ENCODE results near the gene IRF6.

Gene IRF6

DNA sequence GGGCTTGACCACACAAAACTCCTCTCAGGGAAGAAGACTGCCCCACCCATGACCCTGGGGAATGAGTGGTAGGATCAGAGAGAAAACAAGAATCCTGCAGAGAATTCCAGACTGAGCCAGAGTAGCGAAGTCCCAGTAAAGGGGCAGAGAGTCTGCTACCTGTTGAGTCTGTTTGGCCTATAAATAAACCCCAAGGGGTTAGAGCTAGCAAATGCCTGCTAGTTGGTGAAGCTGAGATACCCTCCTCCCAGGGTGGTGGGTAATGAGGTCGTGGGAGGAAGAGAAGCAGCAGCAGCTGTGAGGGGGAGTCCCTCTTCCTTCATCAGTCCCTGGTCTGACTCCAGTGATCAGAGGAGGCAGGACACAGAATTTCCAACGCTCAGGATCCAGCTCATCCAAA lies 47.5 kb downstream of the IRF6 start:
- TF ChIP-seq, protein P1, sequence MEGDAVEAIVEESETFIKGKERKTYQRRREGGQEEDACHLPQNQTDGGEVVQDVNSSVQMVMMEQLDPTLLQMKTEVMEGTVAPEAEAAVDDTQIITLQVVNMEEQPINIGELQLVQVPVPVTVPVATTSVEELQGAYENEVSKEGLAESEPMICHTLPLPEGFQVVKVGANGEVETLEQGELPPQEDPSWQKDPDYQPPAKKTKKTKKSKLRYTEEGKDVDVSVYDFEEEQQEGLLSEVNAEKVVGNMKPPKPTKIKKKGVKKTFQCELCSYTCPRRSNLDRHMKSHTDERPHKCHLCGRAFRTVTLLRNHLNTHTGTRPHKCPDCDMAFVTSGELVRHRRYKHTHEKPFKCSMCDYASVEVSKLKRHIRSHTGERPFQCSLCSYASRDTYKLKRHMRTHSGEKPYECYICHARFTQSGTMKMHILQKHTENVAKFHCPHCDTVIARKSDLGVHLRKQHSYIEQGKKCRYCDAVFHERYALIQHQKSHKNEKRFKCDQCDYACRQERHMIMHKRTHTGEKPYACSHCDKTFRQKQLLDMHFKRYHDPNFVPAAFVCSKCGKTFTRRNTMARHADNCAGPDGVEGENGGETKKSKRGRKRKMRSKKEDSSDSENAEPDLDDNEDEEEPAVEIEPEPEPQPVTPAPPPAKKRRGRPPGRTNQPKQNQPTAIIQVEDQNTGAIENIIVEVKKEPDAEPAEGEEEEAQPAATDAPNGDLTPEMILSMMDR (conservative IDR thresholded peaks at IDR 0.05; ENCODE audit: control insufficient read depth, insufficient read depth, low read depth, low read length): no peak
- H3K4me3 ChIP-seq (ENCODE audit: control insufficient read depth, low read depth, low read length): no peak overlapping the region
- no peak for DNase-seq (ENCODE audit: low read depth)

DNA sequence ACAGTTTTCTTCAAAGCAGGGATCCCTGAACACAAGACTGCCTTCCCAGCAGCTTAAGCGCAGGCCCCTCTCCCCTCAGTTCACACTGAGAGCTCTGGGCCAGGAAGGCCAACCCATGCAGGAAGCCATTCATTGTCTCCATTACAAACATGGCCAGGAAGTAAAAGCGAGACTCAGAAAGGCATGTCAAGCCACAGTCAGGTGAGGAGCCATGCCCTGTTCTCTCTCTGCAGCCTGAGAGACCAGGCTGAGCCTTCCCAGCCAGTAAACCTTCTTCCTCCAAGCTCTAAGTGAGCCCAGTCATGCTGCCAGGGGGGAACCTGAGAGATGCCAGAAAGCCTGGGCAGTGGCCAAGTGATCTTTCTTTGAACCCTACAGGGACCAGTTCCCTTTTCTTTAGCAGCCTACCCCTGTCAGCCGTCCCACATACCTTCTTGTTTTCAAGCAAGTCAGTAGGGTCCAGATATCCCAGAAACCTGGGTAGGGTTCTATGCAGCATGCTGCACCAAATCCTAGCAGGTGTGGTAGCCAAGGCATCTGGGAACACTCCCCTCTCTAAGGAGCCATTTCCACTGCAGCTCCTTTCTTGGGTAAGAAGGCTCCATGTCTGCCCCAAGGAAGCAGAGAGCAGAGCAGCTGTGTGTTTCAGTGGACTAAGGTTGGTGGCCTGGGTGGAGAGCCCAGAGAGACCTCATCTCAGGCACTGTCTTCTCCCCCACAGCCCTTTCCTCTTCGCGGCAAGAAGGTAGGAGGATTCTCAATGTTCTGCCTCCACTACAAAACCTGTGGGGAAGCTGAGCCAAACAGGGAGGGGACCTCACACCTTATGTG lies 49.1 kb downstream of the IRF6 start:
- H3K4me3 ChIP-seq (ENCODE audit: control insufficient read depth, low read depth, low read length): no peak overlapping the region
- TF ChIP-seq, protein P1 (conservative IDR thresholded peaks at IDR 0.05; ENCODE audit: control insufficient read depth, insufficient read depth, low read depth, low read length): no peak
- DNase-seq (ENCODE audit: low read depth): no peak

DNA sequence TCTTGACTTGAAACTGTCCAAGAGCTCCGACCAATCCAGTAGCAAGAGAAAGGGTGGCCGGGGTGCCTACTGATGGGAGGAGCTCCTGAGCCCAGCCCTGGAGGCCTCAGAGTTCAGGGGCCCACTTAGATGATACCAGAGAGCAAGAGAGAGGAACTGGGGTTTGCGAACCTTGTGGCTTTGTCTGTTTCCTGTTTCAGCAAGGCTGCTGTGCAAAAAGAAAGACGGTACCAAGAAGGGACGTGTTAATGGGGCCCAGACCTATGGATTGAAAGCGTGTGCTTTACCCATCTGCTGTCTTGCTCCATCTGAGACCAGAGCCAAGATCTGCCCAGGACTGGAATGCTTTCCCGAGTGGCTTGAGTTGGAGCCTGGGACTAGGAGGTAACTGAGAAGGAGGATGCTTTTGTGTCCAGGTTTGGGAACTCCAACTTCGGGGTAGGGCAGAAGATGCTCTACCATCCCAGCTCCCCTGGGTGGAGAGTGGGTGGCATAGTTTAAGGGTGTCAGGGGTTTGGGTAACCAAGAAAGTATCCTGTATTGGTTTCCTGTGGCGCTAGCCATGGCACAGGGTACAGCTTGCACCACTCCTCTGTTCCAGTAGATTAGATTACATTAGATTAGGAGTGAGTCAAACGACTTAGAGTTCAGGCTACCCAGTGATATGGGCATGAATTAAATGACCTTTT lies 49.9 kb downstream of the IRF6 start, which contains the start of gene TRAF3IP3:
TSS of gene TRAF3IP3 (plus strand) at position 128 of the 689 bp plus-strand sequence. CDS start 3,987 bp downstream, outside the sequence.
- no peak for DNase-seq (ENCODE audit: low read depth)
- H3K4me3 ChIP-seq (ENCODE audit: control insufficient read depth, low read depth, low read length): no peak within 1 kb of the TSS
- TF ChIP-seq, protein P1 (conservative IDR thresholded peaks at IDR 0.05; ENCODE audit: control insufficient read depth, insufficient read depth, low read depth, low read length): no peak

DNA sequence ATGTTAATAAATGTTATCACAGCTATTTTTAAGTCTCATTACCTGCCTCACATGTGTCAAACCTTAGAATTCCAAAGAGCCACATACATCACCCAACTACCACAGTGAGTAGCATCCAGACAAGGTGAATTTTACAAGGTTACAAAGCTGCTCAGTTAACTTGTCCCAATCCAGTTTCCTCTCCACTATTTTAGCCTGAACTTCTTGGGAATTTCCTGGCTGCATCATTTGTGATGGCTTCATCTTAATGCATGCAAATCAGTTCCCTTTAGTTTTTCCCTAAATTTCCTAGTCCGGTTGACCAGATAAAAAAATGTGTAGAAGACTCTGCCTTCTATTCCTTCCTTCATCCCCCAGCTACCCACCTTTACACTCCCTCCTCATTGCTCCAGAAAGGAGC lies 50.7 kb downstream of the IRF6 start:
- TF ChIP-seq, protein P1 (conservative IDR thresholded peaks at IDR 0.05; ENCODE audit: control insufficient read depth, insufficient read depth, low read depth, low read length): no peak
- no peak for DNase-seq (ENCODE audit: low read depth)
- H3K4me3 ChIP-seq (ENCODE audit: control insufficient read depth, low read depth, low read length): no peak overlapping the region

DNA sequence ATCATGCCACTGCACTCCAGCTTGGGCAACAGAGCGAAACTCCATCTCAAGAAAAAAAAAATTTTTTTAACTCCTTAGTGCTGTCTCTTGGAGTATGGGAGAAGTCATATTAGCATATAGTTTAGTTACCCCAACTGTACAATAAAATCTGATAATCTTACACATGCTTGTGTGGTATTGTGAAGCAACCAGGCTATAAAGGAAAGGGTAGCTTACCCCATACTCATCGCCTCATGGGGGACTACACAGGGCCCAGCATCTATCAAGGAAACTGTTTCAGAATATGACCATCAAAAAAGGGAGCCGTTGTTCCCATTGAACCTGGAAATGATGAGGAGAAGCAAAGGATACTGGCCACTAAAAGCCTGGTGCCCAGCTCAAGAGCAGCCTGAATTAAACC lies 53.1 kb downstream of the IRF6 start:
- TF ChIP-seq, protein P1 (conservative IDR thresholded peaks at IDR 0.05; ENCODE audit: control insufficient read depth, insufficient read depth, low read depth, low read length): no peak

DNA sequence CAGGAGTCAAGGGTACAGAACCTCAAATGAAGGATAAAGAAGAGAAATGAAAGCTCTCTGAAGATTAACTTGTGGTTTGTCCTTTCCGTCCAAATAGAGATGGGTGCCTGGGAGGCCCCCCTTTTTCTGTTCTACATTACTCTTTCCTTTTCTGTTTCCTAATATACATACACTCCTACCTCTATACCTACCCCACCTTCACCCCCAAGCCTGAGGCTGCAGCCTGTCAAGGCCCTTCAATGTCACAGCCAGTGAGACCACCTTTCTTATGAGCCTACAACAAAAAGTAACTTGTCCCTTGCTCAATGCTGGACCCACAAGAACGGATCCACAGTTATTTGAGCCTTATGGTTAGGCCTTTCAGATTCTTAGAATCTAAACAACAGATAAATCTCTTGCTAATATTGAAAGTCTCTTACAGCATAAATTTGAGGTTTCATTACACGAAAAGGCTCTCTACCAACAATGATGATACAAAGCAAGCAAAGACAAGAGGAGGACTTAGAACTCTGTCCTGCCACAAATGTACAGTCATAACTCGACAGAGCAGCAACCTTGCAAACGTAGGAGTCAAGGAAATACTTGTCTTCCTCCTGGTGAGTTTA lies 54.2 kb downstream of the IRF6 start:
- H3K4me3 ChIP-seq (ENCODE audit: control insufficient read depth, low read depth, low read length): no peak overlapping the region
- DNase-seq (ENCODE audit: low read depth): no peak

More for the DNA sequence above, 53.1 kb downstream of the IRF6 start:
- no peak for DNase-seq (ENCODE audit: low read depth)
- no peak overlapping the region for H3K4me3 ChIP-seq (ENCODE audit: control insufficient read depth, low read depth, low read length)

More for the DNA sequence above, 54.2 kb downstream of the IRF6 start:
- TF ChIP-seq, protein P1 (conservative IDR thresholded peaks at IDR 0.05; ENCODE audit: control insufficient read depth, insufficient read depth, low read depth, low read length): no peak
